Measurements from ENCODE around the gene SPATS1. TPM values are rescaled to one million over a fixed set of nuclear protein-coding genes. Genes with fewer than 3 reads are reported as not detected.
"Not testable (repeated sequence)": the region's sequence is repeated elsewhere in the genome, so short reads cannot be mapped to it uniquely, and the experiment has no call there.

The SPATS1 gene
- total and polyA plus RNA-seq, 2 of the 4 experiments (the other 2 are of a cell fraction): not detected

- H2AFZ ChIP-seq (replicated peaks; ENCODE audit: low read length, poor library complexity); H3K9me3 ChIP-seq (ENCODE audit: control insufficient read depth, insufficient read depth, low read length); BruUV-seq (replicated peaks); H3K4me2 ChIP-seq (ENCODE audit: low read depth, low read length); H3K27ac ChIP-seq (ENCODE audit: insufficient read depth, low read length); H4K8ac ChIP-seq (ENCODE audit: low read depth in 2 of 2, low read length in 2 of 2); intact Hi-C loops (cut with micrococcal nuclease); H3K9me1 ChIP-seq (ENCODE audit: insufficient read depth, low read length); H4K20me1 ChIP-seq (ENCODE audit: insufficient read depth, low read length); H3K4me1 ChIP-seq (ENCODE audit: control insufficient read depth, insufficient read depth, low read length); H3K23ac ChIP-seq (ENCODE audit: low read depth, low read length); H2BK5ac ChIP-seq (ENCODE audit: low read depth, low read length, poor library complexity, severe bottlenecking); POLR2A ChIA-PET (ENCODE audit: unreplicated experiment); H3K79me1 ChIP-seq (ENCODE audit: low read depth in 1 of 2, low read length in 2 of 2); CTCF ChIA-PET; H3K56ac ChIP-seq (ENCODE audit: extremely low read depth, insufficient read depth, low read length); H4K5ac ChIP-seq (ENCODE audit: low read depth, low read length); DNase-seq; H3K9ac ChIP-seq (ENCODE audit: low read depth, low read length); H3K4me3 ChIP-seq (ENCODE audit: insufficient read depth, low read depth, low read length); ATAC-seq (ENCODE audit: low read depth); H2BK20ac ChIP-seq (ENCODE audit: low read depth, low read length); dilution Hi-C loops (cut with HindIII; ENCODE audit: low sequenced_read_pairs, unreplicated experiment); H2BK15ac ChIP-seq (ENCODE audit: low read depth, low read length); H2AK9ac ChIP-seq (replicated peaks; ENCODE audit: low read depth, low read length, poor library complexity); H2BK120ac ChIP-seq (ENCODE audit: low read depth, low read length); H3K18ac ChIP-seq (ENCODE audit: low read depth, low read length); in situ Hi-C loops (cut with MboI; ENCODE audit: low sequenced_read_pairs); H3K14ac ChIP-seq (replicated peaks; ENCODE audit: low read depth, low read length); H2AK5ac ChIP-seq (ENCODE audit: low read depth, low read length); H4K91ac ChIP-seq (ENCODE audit: insufficient read depth, low read depth, low read length); H3K4ac ChIP-seq (ENCODE audit: low read depth, low read length); H3K36me3 ChIP-seq (ENCODE audit: control insufficient read depth, insufficient read depth, low read length): not testable (repeated sequence)
- no CpG with 5 or more reads among the region's 4 CpGs for WGBS, 2 experiments (ENCODE audit: extremely low coverage in 2 of 2, insufficient read length in 1 of 2)
- H3K27me3 ChIP-seq (ENCODE audit: control insufficient read depth, insufficient read depth, low read length): peaks cover 16% of the 10 kb centered on the region
Observed at GRCh38 chr6:44350650-44350994, 8.2 kb downstream of the SPATS1 start.
